IMR-90 (cell line): ENCODE results near the gene LARP4B. TPM values are rescaled to one million over a fixed set of nuclear protein-coding genes. Genes with fewer than 3 reads are reported as not detected.

Experiments used
- ATAC-seq: fragments of 200-7000 bp; cut with Tn5 transposase; 2 replicates; pipeline ENCODE4 v1.9.1; 2020; ENCODE audit warnings: low read depth, mild to moderate bottlenecking, moderate library complexity
- BruUV-seq: library from RNA; stranded (reverse); fragments of 400-500 nt; replicated peaks from 2 replicates; lab custom pipeline; 2021; lab: Mats Ljungman, UMichigan
- CTCF ChIA-PET: fragments of 300-600 bp; formaldehyde crosslinking; extraction: SDS; loops from one replicate; lab custom pipeline; 2021; ENCODE audit warnings: antibody characterized with exemption; lab: Yijun Ruan, JAX
- POLR2A ChIA-PET: fragments of 300-600 bp; sonication (Branson Sonifier 250); formaldehyde crosslinking; loops from one replicate; lab custom pipeline; 2022; ENCODE audit warnings: antibody characterized with exemption; ENCODE audit not compliant: unreplicated experiment; lab: Charles Lee
- DNase-seq: peaks from one replicate; pipeline ENCODE4 v3.0.0; 2013
- H2AFZ ChIP-seq: replicated peaks from 2 replicates; pipeline ENCODE3; 2013; ENCODE audit warnings: low read length, mild to moderate bottlenecking; ENCODE audit not compliant: poor library complexity
- H2AK5ac ChIP-seq: 2 replicates; pipeline ENCODE4 v1.6.1; 2013; ENCODE audit warnings: low read depth, low read length, inconsistent platforms
- H2AK9ac ChIP-seq: replicated peaks from 2 replicates; pipeline ENCODE3; 2013; ENCODE audit warnings: mild to moderate bottlenecking, low read depth, low read length, moderate library complexity; ENCODE audit not compliant: poor library complexity
- H2BK120ac ChIP-seq: 2 replicates; pipeline ENCODE4 v1.6.1; 2013; ENCODE audit warnings: low read depth, low read length, inconsistent platforms
- H2BK15ac ChIP-seq: 3 replicates; pipeline ENCODE4 v1.6.1; 2013; ENCODE audit warnings: low read depth, low read length, inconsistent platforms
- H2BK20ac ChIP-seq: 2 replicates; pipeline ENCODE4 v1.6.1; 2013; ENCODE audit warnings: low read depth, mild to moderate bottlenecking, inconsistent platforms, low read length, moderate library complexity
- H2BK5ac ChIP-seq: 2 replicates; pipeline ENCODE4 v1.6.1; 2013; ENCODE audit warnings: mild to moderate bottlenecking, low read depth, low read length, inconsistent platforms; ENCODE audit not compliant: poor library complexity, severe bottlenecking
- H3K14ac ChIP-seq: replicated peaks from 2 replicates; pipeline ENCODE4 v1.6.1; 2013; ENCODE audit warnings: low read depth, low read length, inconsistent platforms
- H3K18ac ChIP-seq: 2 replicates; pipeline ENCODE4 v1.6.1; 2013; ENCODE audit warnings: low read depth, low read length, control low read depth
- H3K23ac ChIP-seq: 2 replicates; pipeline ENCODE4 v1.6.1; 2013; ENCODE audit warnings: low read depth, low read length, inconsistent platforms
- H3K27ac ChIP-seq: 2 replicates; pipeline ENCODE4 v1.5.1; 2013; ENCODE audit warnings: mild to moderate bottlenecking, control low read depth, low read length; ENCODE audit not compliant: insufficient read depth
- H3K27me3 ChIP-seq: 2 replicates; pipeline ENCODE4 v1.6.1; 2013; ENCODE audit warnings: low read length; ENCODE audit not compliant: control insufficient read depth, insufficient read depth
- H3K36me3 ChIP-seq: 2 replicates; pipeline ENCODE4 v1.6.1; 2013; ENCODE audit warnings: low read length, mixed read lengths; ENCODE audit not compliant: control insufficient read depth, insufficient read depth
- H3K4ac ChIP-seq: 2 replicates; pipeline ENCODE4 v1.6.1; 2013; ENCODE audit warnings: low read depth, low read length, inconsistent platforms
- H3K4me1 ChIP-seq: 2 replicates; pipeline ENCODE4 v1.6.1; 2013; ENCODE audit warnings: low read length, mixed read lengths; ENCODE audit not compliant: control insufficient read depth, insufficient read depth
- H3K4me2 ChIP-seq: 2 replicates; pipeline ENCODE4 v1.6.1; 2013; ENCODE audit warnings: low read depth, mild to moderate bottlenecking, control low read depth, low read length, moderate library complexity
- H3K4me3 ChIP-seq: 2 replicates; pipeline ENCODE4 v1.5.1; 2013; ENCODE audit warnings: low read depth, mild to moderate bottlenecking, control low read depth, low read length, moderate library complexity; ENCODE audit not compliant: insufficient read depth
- H3K56ac ChIP-seq: 2 replicates; pipeline ENCODE4 v1.6.1; 2013; ENCODE audit warnings: low read length, inconsistent platforms; ENCODE audit not compliant: insufficient read depth; ENCODE audit errors: extremely low read depth
- H3K79me1 ChIP-seq, 2 experiments: 2 replicates each; pipeline ENCODE4 v1.6.1; 2013; ENCODE audit warnings: low read length in 2 of 2, inconsistent platforms in 1 of 2, low read depth in 1 of 2
- H3K9ac ChIP-seq: 2 replicates; pipeline ENCODE4 v1.6.1; 2013; ENCODE audit warnings: low read depth, low read length, control low read depth
- H3K9me1 ChIP-seq: 2 replicates; pipeline ENCODE4 v1.6.1; 2013; ENCODE audit warnings: low read length, inconsistent platforms; ENCODE audit not compliant: insufficient read depth
- H3K9me3 ChIP-seq: 2 replicates; pipeline ENCODE4 v1.6.1; 2013; ENCODE audit warnings: low read length; ENCODE audit not compliant: control insufficient read depth, insufficient read depth
- H4K20me1 ChIP-seq: 2 replicates; pipeline ENCODE4 v1.6.1; 2013; ENCODE audit warnings: low read length, inconsistent platforms; ENCODE audit not compliant: insufficient read depth
- H4K5ac ChIP-seq: 2 replicates; pipeline ENCODE4 v1.6.1; 2013; ENCODE audit warnings: mild to moderate bottlenecking, low read depth, low read length, control low read depth
- H4K8ac ChIP-seq, 2 experiments: 2 replicates each; pipeline ENCODE4 v1.6.1; 2013; ENCODE audit warnings: low read depth in 2 of 2, low read length in 2 of 2, control low read depth in 1 of 2, inconsistent platforms in 1 of 2
- H4K91ac ChIP-seq: 2 replicates; pipeline ENCODE4 v1.6.1; 2013; ENCODE audit warnings: low read depth, low read length, inconsistent platforms; ENCODE audit not compliant: insufficient read depth
- ELK1 ChIP-seq: fragments of 150-350 bp; IDR thresholded peaks from 2 replicates; pipeline ENCODE4 v1.6.1; 2016; ENCODE audit warnings: low read depth, mild to moderate bottlenecking, low read length, moderate library complexity, borderline replicate concordance
- MAZ ChIP-seq: IDR thresholded peaks from 2 replicates; pipeline ENCODE4 v1.6.1; 2012; ENCODE audit warnings: low read depth, mild to moderate bottlenecking, low read length, improper control_type of control experiment, moderate library complexity, borderline replicate concordance
- NFE2L2 ChIP-seq: fragments of 150-350 bp; IDR thresholded peaks from 2 replicates; pipeline ENCODE4 v1.6.1; 2016; ENCODE audit warnings: low read depth, mild to moderate bottlenecking, low read length
- POLR2A ChIP-seq: IDR thresholded peaks from 2 replicates; pipeline ENCODE4 v1.6.1; 2012; ENCODE audit warnings: mild to moderate bottlenecking, low read depth, low read length
- SMC3 ChIP-seq: fragments of 150-350 bp; IDR thresholded peaks from 2 replicates; pipeline ENCODE4 v1.6.1; 2016; ENCODE audit warnings: low read depth, mild to moderate bottlenecking, antibody characterized with exemption, low read length, moderate library complexity
- WGBS, 2 experiments: methylation state at CpG; one replicate each; pipeline versions ENCODE4 v1.1.5 to v1.1.7; 2013; ENCODE audit warnings: missing lambda C conversion rate in 2 of 2; ENCODE audit not compliant: insufficient read length in 1 of 2; ENCODE audit errors: extremely low coverage in 2 of 2; 5-methylcytosine and 5-hydroxymethylcytosine counted together
- dilution Hi-C: fragments of 300-500 bp; cut with HindIII; formaldehyde crosslinking; loops from one replicate; pipeline ENCODE4 v1.14.3; 2018; ENCODE audit warnings: low sequenced_read_pairs; ENCODE audit not compliant: unreplicated experiment
- in situ Hi-C: fragments of 300-500 bp; cut with MboI; formaldehyde crosslinking; loops from 3 replicates; pipeline ENCODE4 v1.14.3; 2019; ENCODE audit warnings: low sequenced_read_pairs, inconsistent platforms, mixed read lengths
- intact Hi-C: fragments of 100-400 bp; cut with micrococcal nuclease; formaldehyde crosslinking; loops from 2 replicates; pipeline ENCODE4 v1.10.0; 2022
- polyA plus RNA-seq, 3 experiments: library from polyadenylated mRNA; depleted of rRNA; stranded (reverse); fragments of >200 nt; gene quantifications; 2 replicates each; pipeline ENCODE4 v1.2.3, GENCODE V29; 2012; ENCODE audit warnings: low replicate concordance in 1 of 3
- total RNA-seq: library from RNA; depleted of rRNA; stranded (reverse); fragments of >200 nt; gene quantifications from 2 replicates; pipeline ENCODE4 v1.2.3, GENCODE V29; 2012

LARP4B gene
- total and polyA plus RNA-seq, 2 of the 4 experiments (the other 2 are of a cell fraction), result 24.3 to 25.5 TPM

GRCh38 chr10:920450-920849 is 11.1 kb downstream of the LARP4B start:
- dilution Hi-C loops, result no loop called here
- H3K4me1 ChIP-seq, result peaks cover 12% of the 10 kb centered on the region
- no peak overlapping the region for H2BK120ac ChIP-seq
- H3K18ac ChIP-seq, result no peak overlapping the region
- H4K5ac ChIP-seq, result no peak overlapping the region
- no peak overlapping the region for H2BK5ac ChIP-seq
- H3K36me3 ChIP-seq, result peaks cover 4% of the 10 kb centered on the region
- H3K27ac ChIP-seq, result no peak overlapping the region
- H4K91ac ChIP-seq, result no peak overlapping the region
- H4K8ac ChIP-seq, result no peak overlapping the region
- H3K79me1 ChIP-seq, result peaks cover 5 to 56% of the 10 kb centered on the region in 2 experiments
- H3K9ac ChIP-seq, result no peak overlapping the region
- in situ Hi-C loops, result no loop called here
- no peaks in the 10 kb centered on the region for H3K27me3 ChIP-seq
- H3K14ac ChIP-seq, result no peak overlapping the region
- no peak overlapping the region for H2AFZ ChIP-seq
- H3K4me3 ChIP-seq, result no peak overlapping the region
- H4K20me1 ChIP-seq, result peaks cover 82% of the 10 kb centered on the region
- no peak overlapping the region for H3K23ac ChIP-seq
- no peak for DNase-seq
- H3K4ac ChIP-seq, result no peak overlapping the region
- TF ChIP-seq NFE2L2 (no peak), SMC3 (no peak), MAZ (no peak), POLR2A (no peak), ELK1 (no peak)
- no peaks in the 10 kb centered on the region for H3K9me3 ChIP-seq
- no peak overlapping the region for H3K56ac ChIP-seq
- no peak overlapping the region for H2BK20ac ChIP-seq
- ATAC-seq, result no peak
- ChIA-PET POLR2A (no interaction called here), CTCF (no interaction called here)
- no peak overlapping the region for H2AK5ac ChIP-seq
- H2BK15ac ChIP-seq, result no peak overlapping the region
- H3K4me2 ChIP-seq, result no peak overlapping the region
- no peak overlapping the region for H2AK9ac ChIP-seq
- BruUV-seq, result no TSS peak
- intact Hi-C loops, result no loop called here
- H3K9me1 ChIP-seq, result peaks cover 20% of the 10 kb centered on the region
- no CpG with 5 or more reads among the region's 3 CpGs for WGBS, 2 experiments
